OCI-LY7 (cell line): Measurements from ENCODE around the gene PCNX2. TPM values are rescaled to one million over a fixed set of nuclear protein-coding genes. Genes with fewer than 3 reads are reported as not detected.
"Not testable (repeated sequence)": the region's sequence is repeated elsewhere in the genome, so short reads cannot be mapped to it uniquely, and the experiment has no call there.

Source experiments
- BruUV-seq: library from RNA; stranded (reverse); fragments of 400-500 nt; replicated peaks from 2 replicates; lab custom pipeline; 2021; lab: Mats Ljungman, UMichigan
- CTCF ChIA-PET: fragments of 300-600 bp; sonication (Branson Sonifier 250); formaldehyde crosslinking; loops from one replicate; lab custom pipeline; 2022; ENCODE audit warnings: antibody characterized with exemption; ENCODE audit not compliant: unreplicated experiment; lab: Charles Lee
- POLR2A ChIA-PET: fragments of 300-600 bp; sonication (Branson Sonifier 250); formaldehyde crosslinking; loops from one replicate; lab custom pipeline; 2022; ENCODE audit warnings: antibody characterized with exemption; lab: Charles Lee
- DNase-seq: peaks from one replicate; pipeline ENCODE4 v3.0.0-alpha.2; 2015; ENCODE audit warnings: low spot score
- H2AFZ ChIP-seq: fragments of 200-600 bp; sonication (generic), shearing (Covaris generic); 2 replicates; pipeline ENCODE4 v1.6.1; 2014; ENCODE audit warnings: mild to moderate bottlenecking, antibody characterized with exemption, low read length, moderate library complexity
- H3K27ac ChIP-seq: fragments of 200-600 bp; sonication (generic); 2 replicates; pipeline ENCODE4 v1.5.1; 2014; ENCODE audit warnings: mixed run types, low read depth, mild to moderate bottlenecking, moderate library complexity, low read length, inconsistent platforms; ENCODE audit not compliant: poor library complexity, severe bottlenecking
- H3K36me3 ChIP-seq: fragments of 200-600 bp; sonication (generic); 2 replicates; pipeline ENCODE4 v1.6.1; 2014; ENCODE audit warnings: mild to moderate bottlenecking, antibody characterized with exemption, low read length, moderate library complexity, mixed read lengths; ENCODE audit not compliant: insufficient read depth
- H3K4me1 ChIP-seq: fragments of 200-600 bp; sonication (generic); 2 replicates; pipeline ENCODE4 v1.5.1; 2014; ENCODE audit warnings: mild to moderate bottlenecking, low read length; ENCODE audit not compliant: insufficient read depth, poor library complexity, severe bottlenecking
- H3K4me2 ChIP-seq: fragments of 200-600 bp; sonication (generic); 2 replicates; pipeline ENCODE4 v1.6.1; 2014; ENCODE audit warnings: mild to moderate bottlenecking, low read length
- H3K4me3 ChIP-seq: fragments of 200-600 bp; sonication (generic); 2 replicates; pipeline ENCODE4 v1.5.1; 2014; ENCODE audit warnings: mild to moderate bottlenecking, low read depth, low read length; ENCODE audit not compliant: poor library complexity, severe bottlenecking
- H3K79me2 ChIP-seq: fragments of 200-600 bp; sonication (generic); 2 replicates; pipeline ENCODE4 v1.6.1; 2016; ENCODE audit warnings: low read depth, mild to moderate bottlenecking, low read length, moderate library complexity, mixed read lengths; ENCODE audit not compliant: insufficient read depth
- H3K9me2 ChIP-seq: fragments of 200-600 bp; sonication (generic); 2 replicates; pipeline ENCODE4 v1.6.1; 2016; ENCODE audit warnings: mild to moderate bottlenecking, low read length, mixed read lengths; ENCODE audit not compliant: insufficient read depth
- H3K9me3 ChIP-seq: fragments of 200-600 bp; sonication (generic); 2 replicates; pipeline ENCODE4 v1.6.1; 2014; ENCODE audit warnings: mild to moderate bottlenecking, mixed run types, low read length, mixed read lengths
- H4K20me1 ChIP-seq: fragments of 200-600 bp; sonication (generic); 2 replicates; pipeline ENCODE4 v1.6.1; 2014; ENCODE audit warnings: mild to moderate bottlenecking, antibody characterized with exemption, low read length, moderate library complexity, mixed read lengths; ENCODE audit not compliant: insufficient read depth
- CTCF ChIP-seq: fragments of 200-600 bp; sonication (generic); conservative IDR thresholded peaks from 2 replicates; pipeline ENCODE4 v1.5.1; 2014; ENCODE audit warnings: mild to moderate bottlenecking, antibody characterized with exemption, low read length, moderate library complexity, mixed read lengths
- EZH2phosphoT487 ChIP-seq: fragments of 200-600 bp; sonication (generic); IDR thresholded peaks from 2 replicates; pipeline ENCODE4 v1.6.1; 2018; ENCODE audit warnings: low read depth, borderline replicate concordance, mild to moderate bottlenecking, mixed run types, antibody characterized with exemption, low read length, moderate library complexity, mixed read lengths
- intact Hi-C: fragments of 100-400 bp; cut with micrococcal nuclease; formaldehyde crosslinking; loops from one replicate; pipeline ENCODE4 v1.10.0; 2022; ENCODE audit not compliant: unreplicated experiment
- total RNA-seq, 2 experiments: library from RNA; depleted of rRNA in 1 of 2; stranded (reverse); fragments of >200 nt in 1 of 2; shearing (Covaris generic) in 1 of 2; gene quantifications; 2 replicates each; pipeline ENCODE4 v1.2.3, GENCODE V29; 2014 to 2022

Gene PCNX2
- total RNA-seq, 2 experiments from 2014 or later = 17.1 to 26.9 TPM

GRCh38 chr1:233180641-233181364 is 114.7 kb downstream of the PCNX2 start:
- TF ChIP-seq CTCF (no peak), EZH2phosphoT487 (no peak)
- H3K27ac ChIP-seq = no peak overlapping the region
- BruUV-seq = no TSS peak

GRCh38 chr1:233179638-233180037 is 115.9 kb downstream of the PCNX2 start:
- POLR2A ChIA-PET = interaction anchor here (0.7 kb wide), 1 partner anchor 386 kb away, joined by 3 read pairs; no protein-coding TSS in a partner anchor
- BruUV-seq, H3K4me3 ChIP-seq, H4K20me1 ChIP-seq, DNase-seq, H3K4me1 ChIP-seq, CTCF ChIA-PET, H3K79me2 ChIP-seq, H3K27ac ChIP-seq, H3K4me2 ChIP-seq, intact Hi-C loops, H2AFZ ChIP-seq, H3K9me2 ChIP-seq, H3K9me3 ChIP-seq: not testable (repeated sequence)
- peaks cover 41% of the 10 kb centered on the region for H3K36me3 ChIP-seq

More at GRCh38 chr1:233180641-233181364, 114.7 kb downstream of the PCNX2 start:
- H3K4me1 ChIP-seq = no peaks in the 10 kb centered on the region
- peaks cover 30% of the 10 kb centered on the region for H3K36me3 ChIP-seq
- no peaks in the 10 kb centered on the region for H3K9me3 ChIP-seq
- no peaks in the 10 kb centered on the region for H4K20me1 ChIP-seq
- H3K4me3 ChIP-seq = no peak overlapping the region
- no peak overlapping the region for H2AFZ ChIP-seq
- POLR2A ChIA-PET = interaction anchor here (0.5 to 0.6 kb wide), 3 partner anchors 24 to 1319 kb away, joined by 3 to 5 read pairs (median 3); no protein-coding TSS in a partner anchor
- no peak overlapping the region for H3K4me2 ChIP-seq
- intact Hi-C loops = no loop called here
- H3K79me2 ChIP-seq = no peaks in the 10 kb centered on the region
- no peak for DNase-seq
- CTCF ChIA-PET = no interaction called here
- no peaks in the 10 kb centered on the region for H3K9me2 ChIP-seq

GRCh38 chr1:233172201-233172600 is 123.3 kb downstream of the PCNX2 start:
- Histone ChIP-seq H3K9me3 (peaks cover 8% of the 10 kb centered on the region; the same call in 1 of the 2 replicates), H3K79me2 (no peaks in the 10 kb centered on the region), H3K27ac (no peak overlapping the region), H3K36me3 (peaks cover 42% of the 10 kb centered on the region), H3K4me3 (no peak overlapping the region), H2AFZ (no peak overlapping the region), H3K9me2 (no peaks in the 10 kb centered on the region), H4K20me1 (no peaks in the 10 kb centered on the region), H3K4me2 (no peak overlapping the region), H3K4me1 (no peaks in the 10 kb centered on the region)
- POLR2A ChIA-PET = no interaction called here
- DNase-seq = no peak
- intact Hi-C loops = no loop called here
- CTCF ChIA-PET = no interaction called here
- no TSS peak for BruUV-seq
- TF ChIP-seq CTCF = peak; percentile 25; the same call in 1 of the 2 replicates
- no peak for TF ChIP-seq EZH2phosphoT487
